Measurements from ENCODE around the gene LYRM4.

Gene LYRM4

DNA sequence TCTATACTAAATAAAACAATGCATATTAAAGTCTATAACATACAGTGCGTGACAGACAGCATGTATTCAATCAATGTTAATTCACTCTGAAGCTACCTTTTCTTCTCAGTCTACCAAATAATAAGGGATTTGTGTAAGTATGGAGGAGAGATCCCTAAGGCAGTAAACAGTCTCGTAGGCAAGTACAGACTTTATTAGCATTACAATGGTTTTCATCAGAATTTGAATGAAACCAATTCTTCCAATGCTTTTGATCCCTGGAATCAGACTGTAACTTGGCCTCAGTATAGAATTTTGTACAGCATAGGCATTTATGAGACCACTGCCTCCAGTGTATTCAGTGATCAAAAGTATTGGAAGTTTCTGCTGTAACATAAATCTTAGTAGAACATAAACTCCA, 19.5 kb downstream of the LYRM4 start:
- DNase-seq: no peak

DNA sequence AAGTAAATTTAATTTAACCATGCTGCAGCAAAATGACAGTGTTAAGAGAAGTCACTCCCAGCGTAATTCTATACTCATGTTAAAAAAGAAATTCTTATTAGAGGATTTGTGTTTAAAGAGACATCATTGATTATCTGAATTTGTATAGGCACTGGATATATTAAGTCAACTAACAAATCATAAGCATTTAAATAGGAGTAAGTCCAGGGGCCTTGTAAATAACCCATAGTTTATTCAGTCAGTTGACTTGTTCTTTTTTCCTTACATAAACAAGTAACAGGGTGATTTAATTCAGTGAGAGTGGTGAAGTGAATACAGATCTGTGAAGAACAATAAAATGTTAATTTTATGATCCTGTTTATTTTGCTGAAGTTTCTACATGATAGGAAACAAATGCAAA, 22.4 kb downstream of the LYRM4 start:
- DNase-seq: no peak

DNA sequence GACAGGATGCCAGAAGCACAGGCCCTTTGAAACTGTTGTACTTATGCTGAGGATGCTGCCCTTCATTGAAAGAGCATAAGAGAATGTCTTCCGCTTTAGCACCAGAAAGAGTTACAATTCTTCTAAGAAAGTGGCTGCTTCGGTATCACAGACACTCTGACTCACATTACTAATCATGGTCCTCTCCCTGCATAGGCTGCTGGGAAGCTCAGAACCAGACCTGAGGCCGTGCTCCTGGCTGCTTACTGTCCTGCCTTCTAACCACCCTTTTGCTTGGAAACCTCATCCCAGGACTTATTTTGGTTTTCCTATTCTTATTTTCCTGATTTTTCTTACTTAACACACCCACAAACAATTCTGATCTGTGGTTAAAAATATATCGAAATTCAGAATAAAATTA, 22.9 kb downstream of the LYRM4 start:
- DNase-seq: no peak

DNA sequence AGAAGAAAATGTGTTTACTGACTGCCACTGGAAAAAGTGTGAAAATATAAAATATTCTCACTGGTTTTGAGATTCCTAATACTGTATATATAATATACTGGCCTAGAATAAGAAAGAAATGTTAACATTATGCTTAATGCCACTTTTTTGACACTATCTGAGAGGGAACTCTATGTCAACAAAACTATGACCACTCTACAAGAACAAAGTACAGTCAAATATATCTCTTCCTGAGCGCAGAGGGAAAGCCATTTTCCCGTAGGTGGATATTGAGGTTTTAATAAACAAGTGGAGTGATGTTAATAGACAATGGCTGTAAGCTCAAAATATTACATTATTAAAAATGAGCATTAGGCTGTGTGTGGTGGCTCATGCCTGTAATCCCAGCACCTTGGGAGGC, 24.9 kb downstream of the LYRM4 start:
- DNase-seq: no peak

GRCh38 chr6:5234874-5235273, 25.9 kb downstream of the LYRM4 start:
- no peak for DNase-seq

GRCh38 chr6:5231289-5231688, 29.5 kb downstream of the LYRM4 start:
- no peak for DNase-seq

DNA sequence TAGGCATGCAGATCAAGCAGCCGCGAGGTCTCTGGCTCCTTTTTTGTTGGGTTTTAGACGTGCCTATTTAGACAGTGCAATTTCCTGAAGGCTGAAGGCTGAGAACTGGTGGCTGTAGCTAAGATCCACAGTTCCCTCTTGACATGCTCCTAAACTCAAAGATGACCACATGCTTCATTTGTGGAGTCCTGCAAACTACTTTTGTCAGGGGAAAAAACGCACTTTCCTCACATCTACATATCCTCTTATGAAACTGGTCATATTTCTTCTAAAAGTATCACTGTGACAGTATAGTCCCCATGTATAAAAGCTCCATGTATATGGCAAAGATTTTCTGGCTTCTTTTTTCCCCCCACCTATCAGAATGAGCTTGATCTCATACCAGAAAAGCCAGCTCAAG, 30.7 kb downstream of the LYRM4 start:
- DNase-seq: no peak

DNA sequence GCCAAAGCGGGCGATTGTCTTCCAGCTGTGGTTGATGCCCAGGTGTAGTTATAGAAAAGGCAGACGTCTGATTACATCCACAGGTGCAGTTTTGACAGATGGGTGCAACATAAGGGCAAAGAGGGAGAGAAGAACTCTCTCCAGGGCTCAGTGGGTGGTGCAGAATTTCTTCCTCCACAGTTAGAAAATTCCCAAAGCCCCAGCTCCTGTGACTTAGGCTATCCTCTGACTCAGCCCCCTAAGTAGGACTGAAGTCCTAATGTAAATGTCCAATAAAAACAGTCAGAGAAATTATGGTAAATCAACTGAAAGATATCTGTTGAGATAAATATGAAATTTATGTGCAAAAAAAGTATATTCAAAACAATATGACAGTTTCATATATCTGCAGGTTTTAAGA, 31.4 kb downstream of the LYRM4 start:
- no peak for DNase-seq

- no peak for DNase-seq
Observed at GRCh38 chr6:5223309-5223708, 37.4 kb downstream of the LYRM4 start.

DNA sequence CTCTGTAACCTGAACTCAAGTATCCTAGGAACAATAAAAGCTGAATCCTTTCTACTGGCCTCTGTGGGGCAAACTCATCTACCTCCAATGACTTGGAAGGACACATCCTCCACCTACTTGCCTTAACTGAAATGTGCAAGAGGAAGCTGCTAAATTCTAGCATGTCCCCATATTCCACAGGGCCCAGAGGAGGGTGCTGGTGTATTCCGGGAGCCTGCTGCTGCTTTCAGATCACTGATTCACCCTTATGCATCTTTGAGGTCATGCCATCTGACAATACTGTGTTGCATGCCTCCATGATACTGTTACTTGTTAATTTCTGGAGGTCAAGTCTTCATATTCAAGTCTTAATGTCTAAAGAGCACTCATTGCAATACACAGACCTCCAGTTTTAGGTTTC, 40.3 kb downstream of the LYRM4 start:
- no peak for DNase-seq

DNA sequence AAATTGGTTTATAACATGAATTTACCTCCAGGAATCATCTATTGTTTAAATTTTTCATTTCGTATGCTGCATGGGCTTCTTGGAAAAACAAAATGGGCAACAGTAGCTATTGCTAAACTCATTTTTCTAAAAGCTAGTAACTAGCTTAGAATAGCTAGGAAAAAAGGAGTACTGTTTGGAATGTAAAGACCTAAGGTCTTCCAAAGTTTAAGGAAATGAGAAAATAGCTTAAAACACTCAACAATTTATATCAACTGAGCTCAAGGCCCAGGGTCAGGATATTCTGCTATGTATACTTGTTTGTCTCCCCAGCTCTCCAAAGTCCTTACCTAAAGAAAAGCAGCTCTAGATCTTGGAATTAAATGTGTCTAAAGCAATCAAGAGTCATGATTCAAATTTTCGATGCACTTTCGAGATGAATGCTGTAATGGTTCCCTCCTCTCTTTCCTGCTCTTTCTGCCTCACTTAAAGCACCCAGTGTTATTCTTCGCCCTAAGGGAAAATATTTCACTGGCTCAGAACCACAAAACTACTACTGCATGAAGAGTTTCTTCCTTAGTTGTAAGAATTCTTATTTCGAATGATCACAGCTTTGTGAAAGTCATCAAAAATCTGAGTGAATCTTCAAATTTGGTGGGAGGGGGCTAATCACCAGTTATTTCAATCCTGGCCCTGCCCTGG, 41.6 kb downstream of the LYRM4 start:
- no peak for DNase-seq

DNA sequence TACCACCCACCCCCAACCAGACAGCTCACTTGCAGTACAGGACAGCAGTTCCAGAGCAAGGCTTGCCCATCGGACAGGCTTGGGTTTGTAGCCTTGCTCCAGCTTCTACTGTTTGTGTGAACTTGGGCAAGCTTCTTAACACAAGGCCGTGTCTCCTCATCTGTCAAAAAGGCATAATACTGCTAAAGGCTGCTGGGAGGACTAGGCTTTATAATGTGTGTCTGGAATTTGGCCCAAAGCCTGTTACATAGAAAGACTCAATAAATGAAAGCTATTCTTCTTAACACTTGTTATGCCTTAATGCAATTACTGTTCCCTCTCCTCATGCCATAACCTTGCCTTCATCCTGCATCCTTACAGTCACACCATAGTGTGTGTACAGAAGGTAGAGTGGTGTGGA, 43.4 kb downstream of the LYRM4 start:
- DNase-seq: no peak

GRCh38 chr6:5215799-5216198, 45.0 kb downstream of the LYRM4 start:
- DNase-seq: no peak

DNA sequence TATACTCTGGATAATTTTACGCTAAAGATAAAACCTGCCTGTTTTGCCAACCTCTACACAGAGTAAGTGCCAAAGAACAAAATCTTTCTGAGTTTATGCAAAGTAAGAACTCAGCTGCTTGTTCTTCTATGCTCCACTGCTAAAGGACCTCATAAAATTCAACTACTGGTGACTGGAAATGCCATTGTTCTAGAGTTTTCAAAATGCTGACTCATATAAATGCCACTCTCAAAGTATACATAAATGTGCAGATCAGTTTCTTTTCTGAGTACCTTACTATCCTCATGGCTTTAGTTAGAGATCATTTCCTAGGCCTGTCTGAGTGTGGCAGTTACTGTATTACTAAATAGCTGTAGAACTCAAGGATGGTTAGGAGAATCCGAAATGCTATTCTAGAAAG, 45.6 kb downstream of the LYRM4 start:
- no peak for DNase-seq

GRCh38 chr6:5214570-5215052, 46.1 kb downstream of the LYRM4 start:
- no peak for DNase-seq

DNA sequence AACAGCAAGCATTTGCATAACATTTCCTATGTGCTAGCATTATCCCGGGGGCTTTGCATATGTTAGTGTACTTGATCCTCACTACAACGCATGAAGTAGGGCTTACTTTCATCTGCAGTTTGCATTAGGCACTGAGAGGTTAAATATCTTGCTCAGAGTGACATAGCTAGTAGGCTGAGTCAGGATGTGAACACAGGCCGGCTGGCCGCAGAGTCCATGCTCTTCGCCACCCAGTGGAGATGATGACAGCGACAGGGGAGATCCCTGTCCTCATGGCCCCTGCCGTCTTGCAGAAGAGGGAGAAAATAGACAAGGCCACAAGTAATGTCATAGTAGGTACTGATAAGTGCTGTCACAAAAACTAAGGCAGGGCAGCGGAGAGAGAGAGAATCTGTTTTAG, 46.9 kb downstream of the LYRM4 start:
- no peak for DNase-seq

DNA sequence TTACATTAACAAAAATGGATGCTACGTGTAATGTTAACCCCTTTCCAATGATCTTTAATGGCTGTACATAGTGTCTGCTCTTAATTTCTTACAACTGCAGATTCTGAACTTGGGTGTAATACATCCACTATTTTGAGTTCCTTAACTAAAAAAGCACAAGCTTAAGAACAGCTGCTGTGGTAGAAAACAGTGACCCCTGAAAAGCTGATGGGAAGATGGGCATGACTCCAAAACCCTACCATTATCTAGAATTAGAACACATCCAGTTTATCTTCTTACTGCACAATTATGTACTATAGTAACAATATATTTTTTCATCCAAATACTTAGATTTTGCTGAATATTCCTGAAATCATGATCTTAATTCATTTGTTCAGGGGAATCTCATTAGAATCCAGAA, 49.3 kb downstream of the LYRM4 start:
- DNase-seq: no peak

- no peak for DNase-seq
Observed at GRCh38 chr6:5208471-5208971, 52.2 kb downstream of the LYRM4 start.

DNA sequence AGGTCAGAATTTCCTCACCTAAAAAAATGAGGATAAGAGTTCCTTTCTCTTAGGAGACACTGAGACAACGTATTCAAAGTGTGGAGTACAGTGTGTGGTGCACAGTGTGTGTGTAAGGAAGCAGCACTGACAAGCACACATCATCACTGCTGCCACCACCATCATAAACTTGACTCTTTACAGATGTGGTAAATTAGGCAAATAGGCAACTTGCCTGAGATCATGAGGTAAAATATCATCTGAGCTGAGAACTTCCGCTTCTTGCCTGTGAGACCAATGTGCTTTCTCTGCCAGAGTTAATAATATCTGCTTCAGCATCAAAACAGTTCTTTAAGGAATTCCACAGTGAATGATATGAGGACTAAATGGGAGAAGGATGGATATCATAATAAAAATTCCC, 52.7 kb downstream of the LYRM4 start:
- DNase-seq: no peak

GRCh38 chr6:5206920-5207561, 53.7 kb downstream of the LYRM4 start:
- DNase-seq: no peak

DNA sequence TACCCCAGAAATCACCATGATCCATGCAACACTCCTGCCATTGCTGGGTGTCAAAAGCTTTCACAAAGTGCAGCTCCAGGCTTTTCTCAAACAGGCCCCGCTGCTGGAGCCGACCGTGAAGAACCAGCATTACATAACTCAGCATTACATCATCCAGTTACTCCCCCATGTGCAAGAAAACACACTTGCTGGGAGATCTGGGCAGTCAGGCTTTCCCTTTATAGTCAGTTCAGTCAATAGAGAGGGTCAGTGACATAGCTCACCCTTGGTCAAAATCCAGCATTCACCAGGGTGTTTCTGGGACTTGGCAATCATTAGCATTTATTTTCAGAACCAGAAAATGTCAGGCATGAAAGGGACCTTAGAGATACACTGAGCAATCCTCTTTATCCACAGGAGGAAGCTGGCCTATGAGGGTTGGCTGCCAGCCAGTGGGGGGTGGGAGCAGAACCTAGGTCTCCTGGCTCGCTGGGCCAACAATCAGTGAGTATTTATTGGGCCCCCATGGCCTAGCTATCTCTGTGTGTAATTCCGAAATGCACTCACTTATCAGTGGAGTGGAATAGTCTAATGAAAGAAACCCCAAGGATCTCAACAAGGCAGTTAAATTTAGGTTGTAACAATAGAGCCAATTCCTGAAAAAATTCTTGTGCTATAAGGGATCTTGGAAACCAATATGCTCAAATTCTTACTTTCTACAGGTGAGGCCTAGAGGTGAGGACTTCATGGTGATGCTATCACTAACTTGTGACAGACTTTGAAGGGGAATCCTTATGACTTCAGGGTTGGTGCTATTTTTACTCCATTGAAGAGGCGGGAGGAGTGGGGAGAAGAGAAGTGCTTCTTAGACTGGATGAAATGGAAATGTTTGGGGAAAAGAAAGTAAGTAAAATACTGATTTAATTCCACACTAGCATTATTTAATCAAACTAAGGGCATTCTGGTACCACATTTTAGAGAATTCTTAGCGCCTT, 54.6 kb downstream of the LYRM4 start:
- DNase-seq: peak; percentile 60

- DNase-seq: no peak
Observed at GRCh38 chr6:5205035-5205507, 55.7 kb downstream of the LYRM4 start.

DNA sequence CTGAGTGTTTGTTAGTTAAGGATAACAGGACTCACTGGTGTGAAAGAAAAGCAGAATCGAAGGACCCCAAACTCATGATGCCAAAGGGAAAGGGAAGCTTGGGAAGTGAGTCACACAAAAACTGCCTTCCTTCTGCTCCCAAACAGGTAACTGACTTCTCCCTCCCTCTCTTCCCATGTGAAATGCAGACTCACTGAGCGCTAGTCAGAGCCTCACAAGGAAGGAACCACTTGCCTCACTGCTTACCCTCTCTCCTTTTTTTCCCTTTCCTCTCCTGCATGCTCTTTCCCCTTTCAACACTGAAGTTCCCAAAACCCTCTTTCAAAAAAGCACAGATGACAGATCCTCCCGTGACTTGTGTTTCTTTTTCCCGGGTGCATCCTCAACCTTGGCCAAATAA, 56.4 kb downstream of the LYRM4 start:
- no peak for DNase-seq

All from NCI-H510A treated with DMSO at 0.1 percent for 48 hours (cell line).